ENCODE measurements around the gene TNS1.

DNA sequence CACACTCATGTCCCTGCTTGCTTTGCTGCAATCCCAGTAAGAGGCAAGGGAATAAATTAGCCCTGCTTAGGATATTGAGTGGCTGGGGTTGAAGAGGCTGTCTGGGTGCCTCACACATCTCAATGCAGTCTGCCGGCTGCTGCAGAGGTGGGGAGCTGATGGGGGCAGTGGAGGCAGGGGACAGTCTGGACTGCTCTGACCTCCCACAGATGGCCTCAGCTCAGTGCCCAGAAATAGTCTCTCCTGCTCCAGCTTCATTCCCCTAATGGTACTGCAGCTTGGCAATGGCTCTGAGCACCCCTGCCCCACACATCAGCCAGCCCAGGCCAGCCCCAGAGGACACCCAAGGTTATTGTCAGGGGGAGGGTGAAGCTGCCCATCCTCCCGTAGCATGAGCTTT lies 21.5 kb upstream of the TNS1 start:
- TF ChIP-seq CTCF (IDR thresholded peaks at IDR 0.05) (no peak), POLR2AphosphoS5 (IDR thresholded peaks at IDR 0.05; ENCODE audit: low read depth, low read length) (no peak), SIN3A (IDR thresholded peaks at IDR 0.05; ENCODE audit: borderline replicate concordance, insufficient read depth, low read depth, low read length) (no peak)
- TF ChIP-seq, protein P1, sequence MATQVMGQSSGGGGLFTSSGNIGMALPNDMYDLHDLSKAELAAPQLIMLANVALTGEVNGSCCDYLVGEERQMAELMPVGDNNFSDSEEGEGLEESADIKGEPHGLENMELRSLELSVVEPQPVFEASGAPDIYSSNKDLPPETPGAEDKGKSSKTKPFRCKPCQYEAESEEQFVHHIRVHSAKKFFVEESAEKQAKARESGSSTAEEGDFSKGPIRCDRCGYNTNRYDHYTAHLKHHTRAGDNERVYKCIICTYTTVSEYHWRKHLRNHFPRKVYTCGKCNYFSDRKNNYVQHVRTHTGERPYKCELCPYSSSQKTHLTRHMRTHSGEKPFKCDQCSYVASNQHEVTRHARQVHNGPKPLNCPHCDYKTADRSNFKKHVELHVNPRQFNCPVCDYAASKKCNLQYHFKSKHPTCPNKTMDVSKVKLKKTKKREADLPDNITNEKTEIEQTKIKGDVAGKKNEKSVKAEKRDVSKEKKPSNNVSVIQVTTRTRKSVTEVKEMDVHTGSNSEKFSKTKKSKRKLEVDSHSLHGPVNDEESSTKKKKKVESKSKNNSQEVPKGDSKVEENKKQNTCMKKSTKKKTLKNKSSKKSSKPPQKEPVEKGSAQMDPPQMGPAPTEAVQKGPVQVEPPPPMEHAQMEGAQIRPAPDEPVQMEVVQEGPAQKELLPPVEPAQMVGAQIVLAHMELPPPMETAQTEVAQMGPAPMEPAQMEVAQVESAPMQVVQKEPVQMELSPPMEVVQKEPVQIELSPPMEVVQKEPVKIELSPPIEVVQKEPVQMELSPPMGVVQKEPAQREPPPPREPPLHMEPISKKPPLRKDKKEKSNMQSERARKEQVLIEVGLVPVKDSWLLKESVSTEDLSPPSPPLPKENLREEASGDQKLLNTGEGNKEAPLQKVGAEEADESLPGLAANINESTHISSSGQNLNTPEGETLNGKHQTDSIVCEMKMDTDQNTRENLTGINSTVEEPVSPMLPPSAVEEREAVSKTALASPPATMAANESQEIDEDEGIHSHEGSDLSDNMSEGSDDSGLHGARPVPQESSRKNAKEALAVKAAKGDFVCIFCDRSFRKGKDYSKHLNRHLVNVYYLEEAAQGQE (IDR thresholded peaks at IDR 0.05; ENCODE audit: insufficient read depth in 1 of 2, low read depth in 2 of 2, low read length in 1 of 2): no peak

All from Panc1 (cell line).